ENCODE data around the gene NME2.

DNA sequence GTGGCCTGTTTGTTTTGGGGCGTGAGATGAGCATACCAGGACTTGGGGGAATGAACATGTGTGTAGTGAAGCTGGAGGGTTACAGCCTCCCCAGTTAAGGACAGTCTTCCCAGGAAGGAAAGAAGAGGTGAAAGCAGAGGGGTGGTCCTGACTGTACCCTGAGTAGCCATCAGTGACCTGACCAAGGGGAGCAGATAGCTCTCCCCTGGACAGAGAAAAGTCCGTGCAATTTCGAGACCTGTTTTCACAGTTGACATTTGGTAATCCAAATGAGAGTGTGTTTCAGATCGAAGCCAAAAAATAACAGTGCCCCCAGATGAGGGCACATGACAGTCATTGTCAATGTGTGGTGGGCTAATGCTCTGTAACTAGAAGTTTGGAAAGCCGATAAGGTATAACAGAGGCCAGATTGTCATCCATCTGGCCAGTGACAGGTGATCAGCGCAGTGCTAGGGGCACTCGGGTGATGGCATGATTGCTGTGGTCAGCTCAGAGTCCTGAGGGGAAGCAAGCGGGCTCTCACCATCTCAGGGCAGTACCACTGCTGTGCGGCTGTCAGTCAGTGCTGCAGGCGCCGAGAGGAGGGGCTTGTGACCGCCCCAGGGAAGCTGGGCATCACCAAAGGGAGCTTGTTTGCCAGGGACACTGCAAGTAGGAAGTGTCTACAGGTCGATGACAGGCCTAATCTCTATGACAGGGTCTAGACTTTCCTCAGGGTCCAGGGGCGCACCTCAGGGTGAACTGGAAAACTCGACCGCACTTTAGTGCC is 1.1 kb upstream of the NME2 start:
- TF ChIP-seq CTCF (IDR thresholded peaks at IDR 0.05; ENCODE audit: low read length) (no peak), EZH2 (optimal IDR thresholded peaks at IDR 0.05; ENCODE audit: low read depth, low read length) (no peak), EZH2phosphoT487 (IDR thresholded peaks at IDR 0.05; ENCODE audit: low read length) (no peak)

Measured in MM.1S (cell line).